Liver (tissue), 9 donors: ENCODE results near the gene TECTB. TPM values are rescaled to one million over a fixed set of nuclear protein-coding genes. Genes with fewer than 3 reads are reported as not detected.
A peak's percentile ranks its signal among the peaks of the same experiment; 100 is the strongest.

Source experiments
- DNase-seq: peaks from one replicate; pipeline ENCODE4 v3.0.0-alpha.2; 2017; ENCODE audit warnings: low spot score
- H3K27ac ChIP-seq, 2 donors: one replicate each; pipeline ENCODE4 v1.7.0; 2013; ENCODE audit warnings: inconsistent platforms in 2 of 2, low read length in 2 of 2, control low read depth in 1 of 2, low read depth in 1 of 2, mild to moderate bottlenecking in 1 of 2
- H3K27me3 ChIP-seq, 4 donors: one replicate each; pipeline versions ENCODE4 v1.6.1 to v1.7.0; 2013; ENCODE audit warnings: low read length in 3 of 4, inconsistent platforms in 1 of 4, mild to moderate bottlenecking in 1 of 4, moderate library complexity in 1 of 4; ENCODE audit not compliant: control insufficient read depth in 4 of 4, insufficient read depth in 4 of 4
- H3K36me3 ChIP-seq, 4 donors: one replicate each; pipeline versions ENCODE4 v1.6.1 to v1.7.0; 2013; ENCODE audit warnings: low read length in 3 of 4, mild to moderate bottlenecking in 3 of 4, low read depth in 1 of 4, moderate library complexity in 1 of 4; ENCODE audit not compliant: control insufficient read depth in 4 of 4, insufficient read depth in 3 of 4
- H3K4me1 ChIP-seq, 4 donors: one replicate each; pipeline versions ENCODE4 v1.6.1 to v1.7.0; 2013; ENCODE audit warnings: low read length in 3 of 4, mild to moderate bottlenecking in 3 of 4, moderate library complexity in 1 of 4; ENCODE audit not compliant: control insufficient read depth in 4 of 4, insufficient read depth in 4 of 4
- H3K4me3 ChIP-seq, 3 donors: one replicate each; pipeline versions ENCODE4 v1.6.1 to v1.7.0; 2013; ENCODE audit warnings: low read length in 3 of 3, control low read depth in 1 of 3, low read depth in 1 of 3, mild to moderate bottlenecking in 1 of 3
- H3K9ac ChIP-seq, 2 donors: one replicate each; pipeline ENCODE4 v1.7.0; 2013; ENCODE audit warnings: low read length in 2 of 2, mild to moderate bottlenecking in 2 of 2, moderate library complexity in 2 of 2, control low read depth in 1 of 2, low read depth in 1 of 2
- H3K9me3 ChIP-seq, 4 donors: one replicate each; pipeline versions ENCODE4 v1.6.1 to v1.7.0; 2013; ENCODE audit warnings: low read length in 3 of 4; ENCODE audit not compliant: control insufficient read depth in 4 of 4
- CTCF ChIP-seq: fragments of 150-350 bp; IDR thresholded peaks from 2 replicates; pipeline ENCODE4 v1.5.1; 2017; ENCODE audit warnings: improper control_type of control experiment, low read depth, low read length; ENCODE audit not compliant: missing input control
- EGR1 ChIP-seq, 2 donors: IDR thresholded peaks; 2 replicates each; pipeline ENCODE4 v1.6.1; 2016 to 2018; ENCODE audit warnings: antibody characterized with exemption in 2 of 2, low read depth in 2 of 2
- FOXA1 ChIP-seq: IDR thresholded peaks from 2 replicates; pipeline ENCODE4 v1.6.1; 2016; ENCODE audit warnings: antibody characterized with exemption
- FOXA2 ChIP-seq: IDR thresholded peaks from 2 replicates; pipeline ENCODE4 v1.6.1; 2016; ENCODE audit warnings: antibody characterized with exemption
- GABPA ChIP-seq, 2 donors: IDR thresholded peaks in 1 of 2; conservative IDR thresholded peaks in 1 of 2; 2 replicates each; pipeline ENCODE4 v1.6.1; 2016; ENCODE audit warnings: antibody characterized with exemption in 2 of 2, mild to moderate bottlenecking in 1 of 2, moderate library complexity in 1 of 2
- HNF4A ChIP-seq, 2 donors: conservative IDR thresholded peaks; 2 replicates each; pipeline ENCODE4 v1.6.1; 2016; ENCODE audit warnings: antibody characterized with exemption in 2 of 2, mild to moderate bottlenecking in 2 of 2
- HNF4G ChIP-seq: IDR thresholded peaks from 2 replicates; pipeline ENCODE4 v1.6.1; 2016; ENCODE audit warnings: antibody characterized with exemption
- JUND ChIP-seq, 2 donors: IDR thresholded peaks; 2 replicates each; pipeline ENCODE4 v1.6.1; 2016; ENCODE audit warnings: antibody characterized with exemption in 2 of 2
- NR2F2 ChIP-seq: IDR thresholded peaks from 2 replicates; pipeline ENCODE4 v1.6.1; 2016; ENCODE audit warnings: antibody characterized with exemption
- RAD21 ChIP-seq, 2 donors: IDR thresholded peaks; 2 replicates each; pipeline ENCODE4 v1.6.1; 2016; ENCODE audit warnings: antibody characterized with exemption in 2 of 2, mild to moderate bottlenecking in 2 of 2
- RXRA ChIP-seq, 2 donors: IDR thresholded peaks; 2 replicates each; pipeline ENCODE4 v1.6.1; 2017 to 2018; ENCODE audit warnings: antibody characterized with exemption in 2 of 2, mild to moderate bottlenecking in 1 of 2
- SP1 ChIP-seq: IDR thresholded peaks from 2 replicates; pipeline ENCODE4 v1.6.1; 2018; ENCODE audit warnings: antibody characterized with exemption, mild to moderate bottlenecking
- TAF1 ChIP-seq: conservative IDR thresholded peaks from 2 replicates; pipeline ENCODE4 v1.6.1; 2016; ENCODE audit warnings: antibody characterized with exemption, mild to moderate bottlenecking
- YY1 ChIP-seq: IDR thresholded peaks from 2 replicates; pipeline ENCODE4 v1.6.1; 2016; ENCODE audit warnings: antibody characterized with exemption, mild to moderate bottlenecking
- ZBTB33 ChIP-seq: IDR thresholded peaks from 2 replicates; pipeline ENCODE4 v1.6.1; 2016; ENCODE audit warnings: antibody characterized with exemption
- WGBS: extraction: QIAGEN DNeasy Blood & Tissue Kit; methylation state at CpG from one replicate; pipeline ENCODE4 v1.1.7; 2013; 5-methylcytosine and 5-hydroxymethylcytosine counted together
- polyA plus RNA-seq, 2 donors: library from polyadenylated mRNA; stranded (reverse) in 1 of 2; unstranded in 1 of 2; fragments of 200-250 nt in 1 of 2; fragments of >200 nt in 1 of 2; fragmentation: Nextera tagmentation in 1 of 2; extraction: Ambion mirVana in 1 of 2; gene quantifications; one replicate each; pipeline versions ENCODE4 v1.2.1 to v1.2.3, GENCODE V29; 2013 to 2015
- total RNA-seq, 2 donors: library from RNA; depleted of rRNA; stranded (reverse); fragments of >200 nt; gene quantifications; one replicate each; pipeline ENCODE4 v1.2.3, GENCODE V29; 2014
- TF ChIP-seq, protein P1 (sequence below): IDR thresholded peaks from 2 replicates; pipeline ENCODE4 v1.6.1; 2016; ENCODE audit warnings: antibody characterized with exemption
- TF ChIP-seq, protein P2 (sequence below): IDR thresholded peaks from 2 replicates; pipeline ENCODE4 v1.6.1; 2016; ENCODE audit warnings: antibody characterized with exemption, mild to moderate bottlenecking
- TF ChIP-seq, protein P3 (sequence below): IDR thresholded peaks from 2 replicates; pipeline ENCODE4 v1.6.1; 2016; ENCODE audit warnings: antibody characterized with exemption
- donor health status: healthy.
- donor health status: healthy.
- donor health status: healthy.
- donor health status: healthy.
- donor health status: healthy.

Gene TECTB
- total and polyA plus RNA-seq, 4 donors = 0.05 to 0.44 (median 0.08) TPM

- Histone ChIP-seq H3K27me3 (no peaks in the 10 kb centered on the region), H3K4me3 (no peak overlapping the region), H3K9me3 (no peaks in the 10 kb centered on the region), H3K4me1 (peaks cover 3 to 52% (median 27%) of the 10 kb centered on the region in 4 donors), H3K36me3 (no peaks in the 10 kb centered on the region), H3K9ac (peak overlapping the region in 1 of 2 donors; percentile 57), H3K27ac (peak overlapping the region; percentile 76 to 83)
- peak; percentile 75 for TF ChIP-seq ZBTB33
- TF ChIP-seq NR2F2 = no peak
- TF ChIP-seq CTCF = no peak
- no peak for TF ChIP-seq EGR1 (IDR thresholded peaks at IDR 0.05; ENCODE audit: low read depth in 2 of 2)
- peak; percentile 19 for TF ChIP-seq FOXA2
- TF ChIP-seq, protein P1, sequence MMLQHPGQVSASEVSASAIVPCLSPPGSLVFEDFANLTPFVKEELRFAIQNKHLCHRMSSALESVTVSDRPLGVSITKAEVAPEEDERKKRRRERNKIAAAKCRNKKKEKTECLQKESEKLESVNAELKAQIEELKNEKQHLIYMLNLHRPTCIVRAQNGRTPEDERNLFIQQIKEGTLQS = peak; percentile 53
- TF ChIP-seq YY1 = peak; percentile 48
- peak; percentile 65 to 74 for TF ChIP-seq HNF4A (conservative IDR thresholded peaks at IDR 0.05)
- TF ChIP-seq RXRA (IDR thresholded peaks at IDR 0.05) = peak; percentile 68 to 82
- peak in 1 of 2 donors; percentile 61 for TF ChIP-seq RAD21 (IDR thresholded peaks at IDR 0.05)
- no peak for TF ChIP-seq FOXA1
- TF ChIP-seq GABPA (IDR thresholded peaks at IDR 0.05 in 1 of 2, conservative IDR thresholded peaks at IDR 0.05 in 1 of 2) = no peak
- peak; percentile 31 for TF ChIP-seq HNF4G
- peak; percentile 67 for TF ChIP-seq SP1
- no peak for TF ChIP-seq TAF1
- TF ChIP-seq, protein P2, sequence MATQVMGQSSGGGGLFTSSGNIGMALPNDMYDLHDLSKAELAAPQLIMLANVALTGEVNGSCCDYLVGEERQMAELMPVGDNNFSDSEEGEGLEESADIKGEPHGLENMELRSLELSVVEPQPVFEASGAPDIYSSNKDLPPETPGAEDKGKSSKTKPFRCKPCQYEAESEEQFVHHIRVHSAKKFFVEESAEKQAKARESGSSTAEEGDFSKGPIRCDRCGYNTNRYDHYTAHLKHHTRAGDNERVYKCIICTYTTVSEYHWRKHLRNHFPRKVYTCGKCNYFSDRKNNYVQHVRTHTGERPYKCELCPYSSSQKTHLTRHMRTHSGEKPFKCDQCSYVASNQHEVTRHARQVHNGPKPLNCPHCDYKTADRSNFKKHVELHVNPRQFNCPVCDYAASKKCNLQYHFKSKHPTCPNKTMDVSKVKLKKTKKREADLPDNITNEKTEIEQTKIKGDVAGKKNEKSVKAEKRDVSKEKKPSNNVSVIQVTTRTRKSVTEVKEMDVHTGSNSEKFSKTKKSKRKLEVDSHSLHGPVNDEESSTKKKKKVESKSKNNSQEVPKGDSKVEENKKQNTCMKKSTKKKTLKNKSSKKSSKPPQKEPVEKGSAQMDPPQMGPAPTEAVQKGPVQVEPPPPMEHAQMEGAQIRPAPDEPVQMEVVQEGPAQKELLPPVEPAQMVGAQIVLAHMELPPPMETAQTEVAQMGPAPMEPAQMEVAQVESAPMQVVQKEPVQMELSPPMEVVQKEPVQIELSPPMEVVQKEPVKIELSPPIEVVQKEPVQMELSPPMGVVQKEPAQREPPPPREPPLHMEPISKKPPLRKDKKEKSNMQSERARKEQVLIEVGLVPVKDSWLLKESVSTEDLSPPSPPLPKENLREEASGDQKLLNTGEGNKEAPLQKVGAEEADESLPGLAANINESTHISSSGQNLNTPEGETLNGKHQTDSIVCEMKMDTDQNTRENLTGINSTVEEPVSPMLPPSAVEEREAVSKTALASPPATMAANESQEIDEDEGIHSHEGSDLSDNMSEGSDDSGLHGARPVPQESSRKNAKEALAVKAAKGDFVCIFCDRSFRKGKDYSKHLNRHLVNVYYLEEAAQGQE = peak; percentile 22
- peak; percentile 49 to 71 for TF ChIP-seq JUND (IDR thresholded peaks at IDR 0.05)
- TF ChIP-seq, protein P3, sequence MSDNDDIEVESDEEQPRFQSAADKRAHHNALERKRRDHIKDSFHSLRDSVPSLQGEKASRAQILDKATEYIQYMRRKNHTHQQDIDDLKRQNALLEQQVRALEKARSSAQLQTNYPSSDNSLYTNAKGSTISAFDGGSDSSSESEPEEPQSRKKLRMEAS = peak; percentile 39
- 46% methylated on average over 3 of the region's 3 CpGs for WGBS
- DNase-seq = no peak
These were observed 21.2 kb downstream of the TECTB start for GRCh38 chr10:112304267-112304859.
